Eye (tissue), 1 donor: ENCODE data around the gene DUSP10.

Experiments
- DNase-seq: peaks from one replicate; pipeline ENCODE4 v3.0.0-alpha.2; 2015

Gene DUSP10

DNA sequence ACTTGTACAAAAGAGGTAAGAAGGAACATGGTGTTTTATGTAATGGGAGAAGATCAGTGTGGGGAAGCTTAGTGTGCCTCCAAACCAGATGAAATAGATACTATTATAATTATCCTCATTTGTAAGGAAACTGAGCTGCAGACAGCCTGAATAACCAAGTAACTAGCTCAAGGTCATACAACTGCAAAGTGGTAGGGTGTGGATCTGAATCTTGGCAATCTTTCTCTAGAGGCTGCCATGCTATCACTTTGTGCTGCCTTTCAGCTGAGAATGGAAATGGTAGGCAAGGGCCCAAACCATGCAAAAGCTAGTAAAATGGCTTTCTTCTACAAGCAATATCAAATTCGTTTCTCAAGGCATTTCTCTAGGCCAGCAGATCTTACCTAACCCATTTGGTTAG is 51.0 kb downstream of the DUSP10 start:
- DNase-seq: no peak

DNA sequence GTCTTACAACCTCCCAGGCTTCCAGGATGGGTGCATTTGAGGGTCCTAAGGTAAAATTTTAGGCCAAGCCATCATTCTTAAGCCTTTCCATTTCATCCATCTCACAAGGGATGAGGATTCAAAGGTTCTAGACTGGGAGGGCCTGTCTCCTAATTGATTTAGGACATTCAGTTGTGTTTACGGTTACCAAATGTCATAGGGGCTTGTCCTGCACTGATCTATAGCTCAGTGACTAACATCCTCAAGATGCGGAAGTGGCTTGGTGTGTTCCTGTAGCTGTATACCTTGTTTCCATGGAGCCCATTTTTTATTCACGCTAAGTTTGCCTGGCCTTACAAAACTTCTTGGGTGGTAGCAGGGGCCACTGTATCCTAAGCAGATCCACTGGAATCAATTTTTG is 52.8 kb downstream of the DUSP10 start:
- DNase-seq: no peak

DNA sequence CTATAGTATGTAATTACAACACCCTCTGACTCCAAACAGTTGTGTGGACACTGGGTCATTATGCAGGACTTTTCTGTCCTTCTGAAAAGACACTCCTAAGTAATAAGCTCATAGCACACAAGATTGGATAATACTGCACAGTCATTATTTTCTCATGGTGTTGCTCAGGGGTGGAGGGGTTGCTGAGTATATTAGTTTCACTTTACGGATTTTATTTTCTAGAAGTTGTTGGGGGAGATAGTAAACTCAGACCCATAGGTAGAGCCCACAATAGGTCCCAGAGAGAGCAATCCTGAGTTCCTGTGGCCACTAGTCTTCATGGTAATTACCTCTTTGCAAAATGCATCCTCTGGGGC is 53.4 kb downstream of the DUSP10 start:
- no peak for DNase-seq

DNA sequence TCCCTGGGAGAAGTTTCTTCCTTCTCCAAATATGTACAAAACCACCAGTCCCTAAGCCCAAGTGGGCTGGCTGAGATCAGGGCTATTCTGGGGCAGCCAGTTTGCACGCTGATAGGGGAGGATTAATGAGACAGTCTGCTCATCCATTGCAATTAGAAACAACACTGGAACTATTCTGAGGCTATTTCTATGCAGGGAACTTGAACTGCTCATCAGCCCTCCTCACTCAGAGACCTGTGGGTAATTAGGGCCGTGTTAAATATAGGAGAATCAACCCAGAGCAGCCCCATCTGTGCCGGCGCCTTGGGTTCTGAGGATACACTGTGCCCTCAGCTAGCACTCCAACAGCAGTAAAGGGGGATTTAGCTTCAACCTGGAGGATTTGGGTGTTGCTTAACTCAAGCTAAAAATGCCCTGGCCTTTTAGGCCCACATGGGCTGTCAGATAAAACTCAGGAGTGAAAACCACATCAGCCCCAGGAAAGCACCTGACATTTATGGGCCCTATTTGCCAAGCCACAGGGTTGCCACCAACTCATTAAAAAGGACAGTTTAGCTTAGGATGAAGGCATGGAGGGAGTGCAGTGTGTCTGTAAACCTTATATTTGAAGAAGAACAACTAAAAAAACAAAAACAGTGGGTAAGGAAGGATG is 53.9 kb downstream of the DUSP10 start:
- DNase-seq: no peak

DNA sequence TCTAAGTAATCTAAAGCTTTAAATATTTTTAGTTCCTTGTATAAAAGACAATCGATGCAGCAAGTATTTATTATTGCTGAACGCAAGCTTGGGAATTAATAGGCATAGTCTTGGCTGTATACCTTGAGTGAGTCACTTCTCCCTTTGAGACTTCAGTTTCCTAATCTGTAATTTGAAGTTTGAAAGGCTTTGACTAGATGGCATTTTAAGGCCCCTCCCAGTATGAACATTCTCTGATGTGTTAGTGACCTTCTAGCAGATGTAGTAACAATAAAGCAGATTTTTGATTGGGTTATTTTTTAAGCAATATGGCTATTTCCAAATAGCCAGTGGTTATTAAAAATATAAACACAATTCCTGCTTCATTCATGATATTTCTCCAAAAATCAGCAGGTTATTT is 58.2 kb downstream of the DUSP10 start:
- no peak for DNase-seq

DNA sequence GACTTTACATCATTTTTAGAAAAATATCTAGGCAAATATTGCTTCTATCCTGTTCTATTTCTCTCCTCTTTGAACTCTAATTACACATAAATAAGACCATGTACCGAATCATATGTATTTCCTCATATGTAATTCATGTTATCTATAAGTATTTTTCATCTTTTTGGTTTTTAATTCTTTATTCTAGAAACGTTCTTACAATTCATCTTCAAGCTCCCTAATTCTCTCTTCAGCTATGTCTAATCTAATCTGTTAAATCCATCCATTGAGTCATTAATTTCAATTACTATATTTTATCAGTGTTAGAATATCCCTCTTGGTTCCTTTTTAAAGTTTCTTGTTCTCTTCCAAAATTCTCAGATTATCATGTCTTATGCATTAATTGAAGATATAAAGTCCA is 61.8 kb downstream of the DUSP10 start:
- no peak for DNase-seq

DNA sequence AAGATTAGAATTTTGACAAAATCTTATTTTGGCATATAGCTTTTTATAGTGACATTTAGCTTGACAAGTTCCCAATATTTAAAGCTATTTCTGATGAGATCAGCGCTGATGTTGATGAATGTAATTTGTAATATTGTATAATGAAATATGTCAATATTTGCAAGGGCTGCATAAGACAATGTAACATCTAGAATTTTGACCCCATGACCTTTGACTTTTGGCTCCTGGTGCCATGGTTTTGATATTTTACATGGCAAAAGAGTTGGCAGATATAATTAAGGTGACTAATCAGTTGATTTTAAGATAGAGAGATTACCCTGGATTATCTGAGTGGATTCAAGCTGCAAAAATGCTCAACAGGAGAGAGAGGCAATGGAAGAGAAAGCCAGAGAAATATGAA is 63.9 kb downstream of the DUSP10 start:
- no peak for DNase-seq

DNA sequence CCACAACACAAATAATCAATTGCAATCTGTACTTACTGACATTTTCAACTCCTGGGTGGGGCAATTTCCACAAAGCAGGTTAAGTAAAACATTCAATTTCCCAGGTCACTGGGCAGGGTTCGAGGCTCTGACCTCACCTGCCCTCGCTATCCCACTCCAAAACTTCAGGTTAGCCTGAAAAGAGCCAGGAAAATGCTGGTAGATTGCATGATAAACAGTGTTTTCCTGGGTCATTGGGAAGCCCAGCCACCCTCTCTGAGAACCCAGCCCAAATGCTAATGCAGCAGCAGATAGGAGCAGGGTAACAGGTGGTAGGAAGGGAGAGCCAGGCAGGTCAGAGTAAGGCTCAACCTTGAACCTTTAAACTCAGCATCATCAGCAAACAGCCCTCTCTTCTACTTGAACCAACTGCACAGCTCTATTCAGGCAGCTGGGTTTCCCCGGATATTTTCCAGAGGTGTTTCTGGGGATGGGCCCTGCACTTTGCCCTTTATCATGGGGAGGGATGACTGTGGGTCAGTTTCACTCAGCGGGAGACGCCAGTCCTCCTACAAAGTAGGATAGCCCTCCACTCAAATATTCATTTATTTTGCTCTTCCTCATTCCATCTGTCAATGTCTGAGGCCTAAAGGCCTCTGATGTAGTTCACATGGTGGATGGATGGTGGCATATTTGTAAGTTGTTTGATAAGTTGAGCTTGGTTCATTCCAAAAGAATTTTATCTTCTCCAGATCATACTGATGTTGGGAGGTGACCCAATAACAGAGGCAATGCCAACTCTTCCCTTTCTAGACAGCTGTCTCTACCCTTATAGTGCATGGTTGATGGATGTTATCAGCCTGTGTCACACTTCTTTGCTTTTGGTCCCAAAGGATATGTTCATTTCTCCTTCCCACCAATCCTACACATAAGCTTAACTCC is 65.7 kb downstream of the DUSP10 start:
- DNase-seq: no peak

DNA sequence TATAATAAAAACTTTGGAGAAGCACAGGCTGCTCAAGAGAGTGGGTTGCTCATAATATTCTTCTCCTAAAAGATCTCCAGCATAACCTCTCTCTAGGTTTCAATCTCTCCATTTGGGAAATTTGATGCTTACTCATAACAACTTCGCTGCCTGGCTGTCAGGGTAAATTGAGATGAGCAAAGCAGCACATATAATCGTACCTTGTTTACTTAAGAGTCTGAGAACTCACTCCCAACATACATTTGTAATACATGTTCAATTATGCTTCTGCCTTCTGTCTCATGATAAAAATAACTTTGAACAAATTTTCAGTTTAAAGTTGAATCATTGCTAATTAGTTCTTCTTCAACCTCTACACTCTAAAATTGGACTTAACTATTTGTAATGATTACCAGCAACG is 68.9 kb downstream of the DUSP10 start:
- no peak for DNase-seq

DNA sequence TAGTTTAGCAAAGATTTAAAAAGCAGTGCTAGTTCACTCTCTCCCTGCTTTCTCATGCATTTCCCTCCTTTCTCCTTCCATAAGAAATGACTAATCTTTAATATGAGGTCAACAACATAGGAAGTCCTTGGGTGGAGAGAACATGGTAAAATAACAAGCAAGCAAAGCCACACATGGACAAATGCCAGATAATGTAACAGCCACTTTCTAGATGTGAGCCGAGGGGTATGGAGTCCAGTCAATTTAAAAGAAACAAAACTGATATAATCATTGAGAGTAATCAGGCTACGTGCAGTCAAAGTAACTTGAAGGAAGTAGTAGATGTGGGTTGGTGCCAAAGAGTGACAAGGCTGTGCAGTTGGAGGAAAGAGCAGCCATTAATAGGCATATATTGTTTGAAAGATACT is 69.6 kb downstream of the DUSP10 start:
- no peak for DNase-seq

DNA sequence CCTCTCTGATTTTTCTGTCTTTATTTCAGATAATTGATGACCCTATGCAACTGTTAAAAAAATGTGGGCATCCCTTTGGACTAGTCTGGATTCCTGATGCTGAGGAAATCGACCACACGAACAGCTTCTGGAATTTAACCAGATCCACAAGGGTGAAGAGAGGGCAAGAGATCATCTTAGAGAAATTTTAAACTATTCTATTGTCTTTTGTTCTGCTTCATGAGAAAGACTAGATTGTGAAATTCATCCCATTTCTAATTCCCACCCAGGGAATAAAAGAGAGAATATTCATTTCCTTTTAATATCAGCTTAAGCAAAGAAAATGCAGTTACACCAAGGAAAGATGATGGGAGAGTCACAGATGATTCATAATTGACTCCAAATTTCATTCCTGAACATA is 71.8 kb downstream of the DUSP10 start:
- DNase-seq: no peak

DNA sequence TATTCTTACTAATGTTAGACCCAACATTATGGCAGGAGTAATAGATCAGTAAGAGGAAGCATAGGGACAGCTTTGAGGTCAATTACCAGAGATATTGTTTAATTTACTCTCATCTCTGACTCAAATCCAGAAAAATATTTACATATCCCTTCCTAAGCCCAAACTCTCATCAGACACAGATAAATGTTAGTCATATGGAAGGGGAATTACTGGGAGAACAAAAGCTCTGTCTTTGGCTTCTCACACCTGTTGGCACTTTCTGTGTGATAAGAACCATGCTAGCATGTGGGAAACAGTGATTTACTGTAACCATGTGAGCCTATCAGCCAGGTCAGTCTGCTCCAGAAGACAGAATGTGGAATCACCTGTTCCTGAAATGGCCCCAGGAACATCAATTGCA is 72.4 kb downstream of the DUSP10 start:
- DNase-seq: no peak

DNA sequence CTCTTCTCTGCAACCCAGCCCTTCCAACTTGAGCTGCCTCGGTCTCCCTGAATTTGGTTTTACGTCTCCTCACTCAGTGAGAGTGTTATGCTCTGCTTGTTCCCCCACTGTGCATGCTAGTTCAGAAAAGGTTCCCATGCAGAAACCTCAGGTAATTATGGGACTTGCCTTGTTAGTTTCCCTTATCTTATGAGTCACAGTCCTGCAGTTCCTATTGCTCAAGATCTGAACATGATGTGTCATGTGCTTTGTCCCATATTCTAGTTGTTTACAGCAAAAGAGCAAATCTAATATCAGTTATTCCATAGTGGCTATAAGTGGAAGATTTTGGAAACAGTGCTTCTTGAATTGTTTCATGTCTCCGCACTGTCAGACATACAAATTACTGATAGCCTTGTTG is 74.4 kb downstream of the DUSP10 start:
- DNase-seq: no peak

DNA sequence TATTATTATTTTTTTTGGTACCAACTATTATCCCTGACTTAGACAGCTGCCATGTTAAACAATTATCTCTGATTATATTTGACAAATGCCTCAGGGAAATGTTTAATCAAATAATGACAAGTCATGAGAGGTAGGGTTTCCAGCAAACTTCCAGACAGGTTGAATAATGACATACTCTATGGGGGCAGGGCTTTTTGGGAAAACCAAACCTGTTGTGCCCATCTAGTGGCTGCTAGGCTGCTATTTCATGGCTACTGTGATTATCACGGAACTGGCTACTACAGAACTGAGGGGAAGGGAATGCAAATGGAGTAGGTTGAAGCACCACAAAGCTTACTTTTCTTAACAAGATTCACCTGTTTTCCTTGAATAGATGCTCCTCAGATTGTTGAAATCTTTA is 77.6 kb downstream of the DUSP10 start:
- no peak for DNase-seq

DNA sequence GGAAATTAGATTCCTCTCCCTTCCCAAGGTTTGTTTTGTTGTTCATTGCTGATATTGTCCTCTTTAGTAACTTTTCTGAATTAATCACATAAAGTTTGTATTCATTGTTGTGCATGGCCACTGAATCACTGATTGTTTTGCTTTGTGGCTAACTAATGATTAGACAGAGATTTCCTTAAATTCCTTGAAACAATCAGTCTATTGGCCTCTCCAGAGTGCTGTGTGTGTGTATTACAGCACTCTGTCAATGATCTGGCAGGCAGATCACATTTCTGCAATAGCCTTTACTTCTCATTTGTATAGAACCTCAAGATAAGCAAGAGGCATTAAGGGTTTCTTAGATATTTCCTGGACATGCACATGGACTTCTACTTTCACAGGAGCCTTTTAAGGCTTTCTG is 78.6 kb downstream of the DUSP10 start:
- no peak for DNase-seq

DNA sequence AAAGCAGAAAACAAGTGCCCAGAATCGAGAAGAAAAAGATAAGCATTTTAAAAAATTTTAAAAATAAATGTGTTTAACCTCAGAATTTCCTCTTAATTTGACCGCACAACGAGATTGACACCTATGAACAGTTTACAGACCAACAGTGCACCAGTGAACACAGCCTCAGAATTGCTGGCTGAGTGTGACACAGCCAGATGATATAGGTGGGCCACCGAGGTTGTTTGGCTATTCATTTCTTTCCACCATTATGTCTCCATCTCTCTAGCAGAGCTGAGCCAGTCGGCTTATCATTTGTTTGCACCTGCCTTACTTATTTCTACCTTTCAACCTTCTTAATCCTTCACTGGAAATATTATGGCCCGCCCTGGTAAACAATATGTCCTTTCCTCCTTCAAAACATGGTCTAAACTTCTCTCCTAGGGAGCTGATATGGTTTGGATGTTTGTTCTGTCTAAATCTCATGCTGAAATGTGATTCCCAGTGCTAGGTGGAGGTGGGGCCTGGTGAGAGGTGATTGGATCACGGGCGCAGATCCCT is 86.1 kb downstream of the DUSP10 start:
- DNase-seq: no peak
